Measurements from ENCODE around the gene MRFAP1. TPM values are rescaled to one million over a fixed set of nuclear protein-coding genes. Genes with fewer than 3 reads are reported as not detected.

The MRFAP1 gene
- total and polyA plus RNA-seq, 10 of the 15 experiments (the other 5 are each of a cell fraction or from before 2014, with no cell fraction given): 18.7 to 105 (median 80.8) TPM

GRCh38 chr4:6620296-6620695 lies 20.2 kb upstream of the MRFAP1 start:
- no peak overlapping the region for H3K4me2 ChIP-seq (ENCODE audit: control insufficient read depth, insufficient read depth)
- WGBS (ENCODE audit: insufficient coverage, insufficient replicate concordance, low lambda C conversion rate, missing lambda C conversion rate): 86% methylated on average over 8 of the region's 10 CpGs
- no peaks in the 10 kb centered on the region; the same call in 2 of the 3 replicates for H3K9me3 ChIP-seq (replicated peaks; ENCODE audit: control insufficient read depth, insufficient read depth, low read length)
- no peak overlapping the region for H2AFZ ChIP-seq (ENCODE audit: control insufficient read depth, low read depth, low read length)
- CTCF ChIA-PET: no interaction called here
- no peak for DNase-seq (ENCODE audit: low read depth, low spot score)
- RAD21 ChIA-PET (ENCODE audit: unreplicated experiment): interaction anchor here (0.6 kb wide), 1 partner anchor 158 kb away, joined by 4 read pairs; no protein-coding TSS in a partner anchor
- H3K9ac ChIP-seq (ENCODE audit: control insufficient read depth, insufficient read depth, low read length): no peak overlapping the region
- TF ChIP-seq FOXM1 (IDR thresholded peaks at IDR 0.05; ENCODE audit: low read depth, low read length) (no peak), MEF2B (IDR thresholded peaks at IDR 0.05; ENCODE audit: partially characterized antibody, poor library complexity, severe bottlenecking) (no peak), ZNF207 (IDR thresholded peaks at IDR 0.05; ENCODE audit: borderline replicate concordance) (no peak)
- no TSS peak for BruUV-seq (replicated peaks)
- SMC1A ChIA-PET (ENCODE audit: uncharacterized antibody, unreplicated experiment): no interaction called here
- FAIRE-seq: no peak
- no peak for ATAC-seq
- no peaks in the 10 kb centered on the region for H4K20me1 ChIP-seq (ENCODE audit: control insufficient read depth, insufficient read depth)
- peaks cover 2 to 6% of the 10 kb centered on the region in 2 experiments for H3K36me3 ChIP-seq (ENCODE audit: control insufficient read depth in 2 of 2, insufficient read depth in 2 of 2, low read length in 1 of 2)
- in situ Hi-C loops (cut with MboI) (no loop called here), intact Hi-C loops (cut with micrococcal nuclease; ENCODE audit: unreplicated experiment) (no loop called here)
- POLR2A ChIA-PET: no interaction called here
- no peaks in the 10 kb centered on the region for H3K79me2 ChIP-seq (ENCODE audit: control insufficient read depth, insufficient read depth, low read length)
- H3K4me1 ChIP-seq (ENCODE audit: control insufficient read depth, insufficient read depth, low read length): no peaks in the 10 kb centered on the region
- no peaks in the 10 kb centered on the region for H3K27me3 ChIP-seq (replicated peaks in 1 of 2; ENCODE audit: control insufficient read depth in 2 of 2, insufficient read depth in 2 of 2, low read length in 1 of 2)
- H3K4me3 ChIP-seq: no peak overlapping the region
- no peak overlapping the region for H3K27ac ChIP-seq (ENCODE audit: control insufficient read depth, insufficient read depth)

DNA sequence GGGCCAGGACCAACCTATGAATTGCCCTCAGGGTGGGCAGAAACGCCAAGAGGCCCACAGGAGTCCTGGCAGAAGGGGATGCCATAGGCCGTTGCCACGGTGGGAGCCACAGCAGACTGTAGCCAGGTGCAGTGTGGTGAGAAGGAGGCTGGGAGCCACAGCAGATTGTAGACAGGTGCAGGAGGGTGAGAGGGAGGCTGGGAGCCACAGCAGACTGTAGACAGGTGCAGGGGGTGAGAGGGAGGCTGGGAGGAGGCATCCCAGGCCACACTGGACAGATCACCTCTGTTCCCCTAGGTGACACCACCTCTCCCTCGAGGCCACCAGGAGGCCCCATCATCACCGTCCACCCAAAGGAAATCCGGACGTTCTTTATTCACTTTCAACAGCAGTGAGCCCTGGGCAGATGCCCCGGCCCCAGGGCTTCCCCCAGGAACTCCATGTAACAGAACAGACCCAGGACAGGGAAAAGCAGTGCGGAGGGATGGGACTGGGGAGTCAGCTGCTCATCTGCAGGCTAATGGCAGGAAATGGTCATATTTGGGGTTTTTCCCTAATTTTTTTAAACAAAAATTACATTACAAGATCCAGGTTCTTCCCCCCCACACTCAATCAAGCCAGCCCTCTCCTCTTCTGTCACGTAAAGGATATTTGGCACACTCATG lies 19.5 kb upstream of the MRFAP1 start:
- in situ Hi-C loops (cut with MboI) (no loop called here), intact Hi-C loops (cut with micrococcal nuclease; ENCODE audit: unreplicated experiment) (no loop called here)
- DNase-seq (ENCODE audit: low read depth, low spot score) (no peak), FAIRE-seq (no peak), ATAC-seq (no peak)
- H3K27me3 ChIP-seq (replicated peaks in 1 of 2; ENCODE audit: control insufficient read depth in 2 of 2, insufficient read depth in 2 of 2, low read length in 1 of 2): no peaks in the 10 kb centered on the region
- no peaks in the 10 kb centered on the region for H3K4me1 ChIP-seq (ENCODE audit: control insufficient read depth, insufficient read depth, low read length)
- no peak overlapping the region for H3K27ac ChIP-seq (ENCODE audit: control insufficient read depth, insufficient read depth)
- H3K4me2 ChIP-seq (ENCODE audit: control insufficient read depth, insufficient read depth): no peak overlapping the region
- H4K20me1 ChIP-seq (ENCODE audit: control insufficient read depth, insufficient read depth): no peaks in the 10 kb centered on the region
- BruUV-seq (replicated peaks): no TSS peak
- ChIA-PET RAD21 (ENCODE audit: unreplicated experiment) (no interaction called here), SMC1A (ENCODE audit: uncharacterized antibody, unreplicated experiment) (no interaction called here), CTCF (no interaction called here), POLR2A (no interaction called here)
- WGBS (ENCODE audit: insufficient coverage, insufficient replicate concordance, low lambda C conversion rate, missing lambda C conversion rate): 78% methylated on average over 10 of the region's 10 CpGs
- H3K9ac ChIP-seq (ENCODE audit: control insufficient read depth, insufficient read depth, low read length): no peak overlapping the region
- no peak for TF ChIP-seq NFYA (IDR thresholded peaks at IDR 0.05; ENCODE audit: borderline replicate concordance, low read depth, low read length)
- H3K4me3 ChIP-seq: no peak overlapping the region
- no peaks in the 10 kb centered on the region for H3K79me2 ChIP-seq (ENCODE audit: control insufficient read depth, insufficient read depth, low read length)
- H2AFZ ChIP-seq (ENCODE audit: control insufficient read depth, low read depth, low read length): no peak overlapping the region
- H3K9me3 ChIP-seq (replicated peaks; ENCODE audit: control insufficient read depth, insufficient read depth, low read length): no peaks in the 10 kb centered on the region; the same call in 2 of the 3 replicates
- peaks cover 2 to 6% of the 10 kb centered on the region in 2 experiments for H3K36me3 ChIP-seq (ENCODE audit: control insufficient read depth in 2 of 2, insufficient read depth in 2 of 2, low read length in 1 of 2)

All from GM12878 (cell line).